Cardiac septum (tissue), 1 donor: Measurements from ENCODE around the gene BTBD17. TPM values are rescaled to one million over a fixed set of nuclear protein-coding genes. Genes with fewer than 3 reads are reported as not detected.

Source experiments
- DNase-seq: peaks from one replicate; pipeline ENCODE4 v3.0.0-alpha.2; 2020; ENCODE audit warnings: low spot score
- intact Hi-C: fragments of 100-400 bp; cut with DNase I; formaldehyde crosslinking; loops from one replicate; pipeline ENCODE4 v1.14.0; 2022
- total RNA-seq: library from RNA; stranded (reverse); fragmentation: NEBNext Ultra II Directional; extraction: Animal tissue kit (Norgen Biotek cat#: 25700); gene quantifications from one replicate; pipeline ENCODE4 v1.2.1, GENCODE V29; 2021
- donor health status: DM: no; HTN: no; CAD: no.

The BTBD17 gene
- total RNA-seq, 1 donor from 2014 or later = not detected

DNA sequence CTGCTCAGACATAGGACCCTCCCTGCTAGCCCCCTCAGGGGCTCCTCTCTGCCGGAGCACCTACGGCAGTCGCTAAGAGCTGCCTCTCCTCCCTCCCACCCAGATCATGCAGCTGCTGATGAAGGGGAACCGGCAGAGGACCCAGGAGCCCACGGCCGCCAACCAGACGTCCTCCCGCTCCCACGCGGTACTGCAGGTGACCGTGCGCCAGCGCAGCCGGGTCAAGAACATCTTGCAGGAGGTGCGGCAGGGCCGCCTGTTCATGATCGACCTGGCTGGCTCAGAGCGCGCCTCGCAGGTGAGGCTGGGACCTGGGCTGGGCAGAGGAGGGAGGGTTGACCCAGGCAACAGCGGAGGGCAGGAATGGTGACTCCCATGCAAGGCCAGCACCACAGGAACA is 17.0 kb downstream of the BTBD17 start:
- intact Hi-C loops = no loop called here
- no peak for DNase-seq

DNA sequence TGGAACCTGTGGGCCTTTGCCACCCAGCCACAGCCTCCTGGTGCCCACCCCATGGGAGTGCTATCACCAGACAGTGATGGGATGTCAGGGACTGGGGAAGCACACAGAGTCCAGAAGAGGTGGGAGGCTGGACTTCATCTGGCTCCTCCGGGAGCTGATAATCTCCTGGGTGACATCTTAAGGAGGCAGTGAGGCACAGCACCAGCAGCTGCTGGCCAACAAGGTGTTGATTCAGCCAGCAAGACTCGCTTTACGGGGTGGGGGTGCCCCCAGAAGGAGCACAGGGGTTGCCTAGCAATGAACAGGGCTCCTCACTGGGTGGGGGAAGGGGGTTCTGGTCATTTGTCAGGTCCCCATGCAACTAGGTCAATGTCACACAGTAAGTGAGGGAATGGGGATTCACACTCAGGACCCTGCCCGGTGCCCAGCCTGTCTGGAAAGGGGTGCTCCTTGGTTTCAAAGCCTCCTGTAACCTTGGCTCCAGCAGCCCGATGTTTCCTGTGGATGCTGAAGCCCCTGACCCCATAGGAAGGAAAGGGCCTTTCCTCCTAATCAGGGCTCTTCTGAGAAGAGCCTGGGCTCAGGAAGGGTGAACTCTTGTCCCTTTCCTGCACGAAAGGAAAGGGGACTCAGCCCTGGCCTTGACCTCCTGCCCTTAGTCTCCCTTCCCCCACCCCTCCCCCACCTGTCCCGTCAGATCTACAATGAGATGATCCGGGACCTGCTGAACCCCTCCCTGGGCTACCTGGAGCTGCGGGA is 18.0 kb downstream of the BTBD17 start:
- intact Hi-C loops = no loop called here
- no peak for DNase-seq

DNA sequence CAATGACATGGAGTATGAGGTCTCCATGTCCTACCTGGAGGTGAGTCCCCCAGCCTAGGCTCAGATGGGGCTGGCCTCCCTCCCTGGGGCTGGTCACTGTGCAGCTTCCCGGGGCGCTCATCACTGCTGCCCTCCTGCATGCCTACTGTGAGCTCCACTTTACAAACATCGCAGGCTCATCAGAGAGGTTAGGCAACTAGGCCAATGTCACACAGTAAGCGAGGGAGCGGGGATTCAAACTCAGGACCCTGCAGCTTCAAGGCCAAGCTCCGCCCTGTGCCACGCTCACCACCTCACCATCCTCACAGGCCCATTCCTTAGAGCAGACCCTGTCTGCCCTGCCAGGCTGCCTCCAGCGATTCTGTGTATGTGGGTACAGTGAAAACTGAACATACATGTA is 18.5 kb downstream of the BTBD17 start:
- intact Hi-C loops = no loop called here
- no peak for DNase-seq

DNA sequence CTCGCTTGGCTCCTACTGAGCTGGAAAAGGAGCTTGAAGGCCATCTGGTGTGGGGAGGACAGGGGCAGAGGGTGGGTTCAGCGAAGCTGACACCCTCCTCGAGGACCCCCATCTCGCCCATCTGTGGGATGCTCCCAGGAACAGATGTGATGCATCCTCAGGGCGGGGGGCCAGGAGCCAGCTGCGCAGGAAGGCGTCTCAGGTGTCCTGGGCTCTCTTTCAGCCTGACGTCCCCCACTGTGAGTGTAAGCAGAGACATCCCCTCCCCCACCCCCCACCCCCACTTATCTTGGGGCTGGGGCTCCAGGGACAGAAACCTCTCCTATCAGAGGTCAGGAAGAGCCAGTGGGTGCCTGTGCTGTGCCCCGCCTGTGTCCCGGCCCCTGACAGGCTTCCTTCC is 19.4 kb downstream of the BTBD17 start:
- no peak for DNase-seq
- intact Hi-C loops = no loop called here

DNA sequence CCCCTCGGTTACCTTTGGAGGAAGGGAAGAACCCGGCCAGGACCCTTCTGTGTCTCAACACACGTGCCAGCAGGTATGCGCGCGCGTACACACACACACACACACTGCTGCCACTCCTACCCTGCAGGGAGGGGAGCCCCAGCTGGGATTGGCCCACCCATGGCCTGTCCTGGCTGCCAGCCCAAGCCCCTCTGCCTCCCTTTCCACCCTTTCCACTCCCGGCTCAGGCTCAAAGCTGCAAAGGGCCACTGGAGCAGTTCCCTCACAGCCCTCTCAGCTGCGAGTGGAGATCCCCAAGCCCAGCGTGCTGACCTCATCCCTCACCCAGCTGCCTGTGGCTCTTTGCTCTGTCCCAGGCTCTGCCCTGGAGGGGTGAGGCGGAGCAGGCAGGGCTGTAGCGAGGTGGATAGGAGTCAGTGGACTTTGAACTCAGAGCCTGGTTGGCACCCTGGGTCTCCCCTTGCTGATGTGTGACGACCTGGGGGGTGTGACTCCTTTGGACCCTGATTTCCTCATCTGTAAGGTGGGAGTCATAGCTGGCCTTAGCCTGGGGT is 21.1 kb downstream of the BTBD17 start:
- no peak for DNase-seq
- intact Hi-C loops = no loop called here

DNA sequence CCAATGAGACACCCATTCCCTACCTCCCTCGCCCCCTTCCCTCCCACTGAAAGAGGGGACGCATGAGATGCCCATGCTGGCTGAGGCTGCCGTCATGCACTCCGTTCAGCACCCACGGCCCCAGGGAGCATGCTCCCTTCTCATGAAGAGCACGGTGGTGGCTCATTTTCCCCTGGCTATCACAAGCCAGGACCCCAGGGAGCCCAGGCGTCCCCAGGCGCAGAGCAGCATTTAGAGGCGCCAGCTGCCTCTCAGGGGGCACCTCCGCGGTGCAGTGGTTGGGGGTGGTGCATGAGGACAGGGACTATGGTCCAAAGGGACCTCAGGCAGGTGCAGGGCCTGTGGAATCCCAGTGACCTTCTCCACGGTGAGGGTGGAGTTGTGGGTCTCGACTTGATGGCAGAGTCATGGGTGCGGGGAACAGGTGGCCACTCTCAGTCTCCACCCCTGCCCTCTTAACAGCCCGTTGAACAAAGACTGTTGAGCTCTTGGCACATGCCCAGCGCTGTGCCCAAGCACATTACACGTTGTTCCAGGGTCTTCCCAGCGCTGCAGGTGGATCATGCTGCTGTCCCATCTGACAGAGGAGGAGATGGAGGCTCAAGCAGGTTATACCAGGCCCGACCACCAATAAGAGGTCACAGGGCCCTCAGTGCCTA is 22.0 kb downstream of the BTBD17 start:
- no peak for DNase-seq
- intact Hi-C loops = no loop called here

DNA sequence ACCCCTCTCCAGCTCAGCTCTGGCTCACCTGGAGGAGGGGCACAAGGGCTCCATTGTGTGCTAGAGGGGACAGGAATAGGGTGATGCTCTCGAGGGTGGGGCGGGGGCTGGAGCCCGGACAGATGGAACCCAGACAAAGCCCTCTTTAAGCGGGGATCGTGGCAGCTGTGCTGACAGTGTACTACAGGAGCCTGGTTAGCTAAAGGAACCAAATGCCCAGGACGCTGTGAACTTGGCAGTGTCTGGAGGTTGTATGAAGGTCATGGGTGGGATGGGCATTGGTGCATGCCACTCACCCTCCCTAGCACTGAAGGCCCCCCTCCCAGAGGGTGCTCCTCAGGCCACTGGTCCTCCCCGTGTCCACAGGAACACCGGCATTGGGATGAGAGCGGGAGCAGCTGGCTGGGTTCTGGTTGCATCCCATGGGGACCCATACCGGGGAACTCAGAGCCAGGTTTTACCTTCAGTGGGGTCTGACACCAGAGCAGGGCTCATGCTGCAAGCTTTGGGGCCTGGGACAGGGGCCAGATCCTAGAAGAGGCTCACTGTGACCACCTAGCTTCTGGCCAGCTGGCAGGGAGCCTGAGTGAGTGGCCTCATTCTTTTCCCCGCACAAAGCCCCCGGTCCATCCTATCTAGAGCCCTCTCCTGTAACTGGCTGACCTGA is 23.7 kb downstream of the BTBD17 start:
- DNase-seq = no peak
- intact Hi-C loops = no loop called here

DNA sequence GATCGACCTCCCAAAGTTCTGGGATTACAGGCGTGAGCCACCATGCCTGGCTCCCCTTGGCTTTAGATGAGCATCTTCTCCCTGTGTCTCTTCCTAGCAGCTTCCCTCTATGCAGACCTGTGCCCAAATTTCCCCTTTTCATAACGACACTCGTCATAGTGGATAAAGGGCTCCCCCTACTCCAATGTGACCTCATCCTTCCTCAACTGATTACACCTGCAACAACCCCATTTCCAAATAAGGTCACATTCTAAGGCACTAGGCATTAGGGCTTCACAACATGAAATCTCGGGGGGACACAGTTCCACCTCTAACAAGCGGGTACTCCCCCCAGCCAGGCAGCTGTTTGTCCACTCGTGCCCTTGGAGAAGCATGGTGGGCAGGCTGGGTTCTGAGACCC is 25.4 kb downstream of the BTBD17 start:
- intact Hi-C loops = no loop called here
- no peak for DNase-seq

DNA sequence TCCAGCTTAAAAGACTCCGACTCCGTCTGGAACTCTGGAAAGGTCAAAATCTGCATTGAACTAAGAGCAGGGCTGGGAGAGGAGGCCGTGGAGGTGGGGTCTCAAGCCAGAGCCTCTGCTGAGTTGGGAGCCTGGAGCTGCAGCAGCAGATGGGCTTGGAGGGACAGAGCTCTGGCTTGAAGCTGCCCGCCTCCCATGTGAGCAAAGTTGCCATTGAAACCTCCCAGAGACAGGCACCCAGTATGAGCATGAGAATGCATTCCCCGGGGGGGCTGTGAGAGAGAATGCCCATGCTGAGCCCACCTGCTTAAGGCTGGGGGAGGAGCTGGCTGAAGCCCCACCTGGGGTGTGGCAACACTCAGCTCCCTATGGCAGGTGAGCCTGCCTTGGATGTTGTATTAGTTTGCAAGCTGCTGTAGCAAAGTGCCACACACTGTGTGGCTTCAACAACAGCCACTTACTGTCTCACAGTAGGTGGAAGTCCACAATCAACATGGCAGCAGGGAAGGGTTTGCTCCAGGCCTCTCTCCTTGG is 26.1 kb downstream of the BTBD17 start:
- intact Hi-C loops = no loop called here
- no peak for DNase-seq

DNA sequence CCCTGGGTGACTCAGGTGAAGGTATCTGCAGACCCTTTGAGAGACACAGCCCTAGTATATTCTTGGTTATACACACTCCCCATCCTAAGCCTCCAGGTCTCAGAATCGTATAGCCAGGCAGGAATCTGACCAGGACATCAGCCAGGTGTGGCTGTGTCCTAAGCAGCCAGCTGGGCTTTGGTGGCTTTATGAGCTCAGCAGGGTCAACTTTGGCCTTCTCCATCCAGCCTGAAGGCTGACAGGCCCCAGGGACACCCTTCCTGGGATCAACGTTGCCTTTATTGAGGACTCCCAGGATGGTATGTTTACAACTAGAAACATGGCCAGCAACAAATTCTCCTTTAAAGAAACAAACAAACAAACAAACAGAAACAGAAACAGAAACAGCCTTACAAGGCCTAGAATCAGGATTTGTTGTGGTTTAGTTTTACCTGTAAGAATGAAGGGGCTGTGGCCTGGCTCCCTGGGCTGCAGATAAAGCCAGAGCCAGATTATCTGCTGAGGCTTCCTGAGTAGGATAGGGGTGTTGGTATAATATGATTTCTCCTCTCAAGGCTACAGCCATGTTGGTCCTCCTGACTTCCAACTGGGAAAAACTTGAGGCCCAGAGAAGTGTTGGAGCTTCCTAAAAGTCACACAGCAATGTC is 27.2 kb downstream of the BTBD17 start:
- intact Hi-C loops = no loop called here
- DNase-seq = no peak

DNA sequence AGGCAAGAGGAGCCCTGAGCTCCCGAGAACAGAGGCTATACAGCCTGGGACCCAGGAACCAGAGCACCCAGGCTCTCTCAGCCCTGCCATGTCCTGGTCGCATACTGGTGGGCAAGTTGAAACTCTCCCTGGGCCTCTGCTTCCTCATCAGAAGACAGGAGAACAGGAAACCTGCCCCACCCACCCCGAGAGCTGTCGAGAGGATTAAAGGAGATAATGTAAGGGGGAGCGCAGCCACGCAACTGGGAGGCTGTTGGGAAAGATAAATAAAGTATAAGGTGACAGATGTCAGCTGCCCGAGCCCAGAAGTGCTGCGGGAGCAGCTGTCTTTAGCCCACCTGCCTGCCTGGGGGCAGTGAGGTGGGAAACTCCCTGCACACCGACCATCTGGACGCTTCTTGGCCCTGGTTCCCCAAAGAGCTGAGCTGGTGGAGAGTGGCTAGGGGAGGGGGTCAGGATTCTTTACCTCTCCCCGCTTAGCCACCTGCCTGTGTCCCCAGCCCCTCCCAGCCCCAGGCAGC is 28.8 kb downstream of the BTBD17 start:
- intact Hi-C loops = no loop called here
- DNase-seq = no peak

DNA sequence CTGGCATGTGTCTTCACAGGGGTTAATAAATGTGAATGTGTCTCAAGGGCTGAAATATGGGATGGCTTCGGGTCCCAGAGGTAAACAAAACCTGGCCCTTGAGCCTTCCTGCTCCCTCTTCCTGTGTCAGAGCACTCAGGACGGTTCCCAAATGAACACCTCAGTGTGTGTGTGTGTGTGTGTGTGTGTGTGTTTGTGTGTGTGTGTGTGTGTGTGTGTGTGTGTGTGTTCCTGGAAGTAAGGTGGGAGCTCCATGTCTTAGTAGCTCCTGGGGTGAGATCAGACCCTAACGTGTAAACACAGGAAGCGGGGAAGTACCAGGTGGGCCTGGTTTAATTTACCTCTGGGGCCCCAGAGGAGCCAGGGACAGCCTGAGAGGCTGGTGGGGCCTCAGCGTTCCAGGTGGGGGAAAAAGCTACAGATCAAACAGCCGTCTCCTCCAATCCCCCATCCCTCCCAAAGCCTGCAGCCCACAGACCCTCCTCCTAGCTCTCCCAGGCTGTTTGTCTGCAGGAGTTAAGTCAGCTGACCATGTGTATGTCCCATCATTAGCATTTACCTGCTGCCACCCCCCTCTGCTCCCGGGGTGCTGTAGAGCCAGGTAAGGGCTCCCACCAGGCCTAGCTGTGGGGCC is 29.5 kb downstream of the BTBD17 start:
- DNase-seq = no peak
- intact Hi-C loops = no loop called here

DNA sequence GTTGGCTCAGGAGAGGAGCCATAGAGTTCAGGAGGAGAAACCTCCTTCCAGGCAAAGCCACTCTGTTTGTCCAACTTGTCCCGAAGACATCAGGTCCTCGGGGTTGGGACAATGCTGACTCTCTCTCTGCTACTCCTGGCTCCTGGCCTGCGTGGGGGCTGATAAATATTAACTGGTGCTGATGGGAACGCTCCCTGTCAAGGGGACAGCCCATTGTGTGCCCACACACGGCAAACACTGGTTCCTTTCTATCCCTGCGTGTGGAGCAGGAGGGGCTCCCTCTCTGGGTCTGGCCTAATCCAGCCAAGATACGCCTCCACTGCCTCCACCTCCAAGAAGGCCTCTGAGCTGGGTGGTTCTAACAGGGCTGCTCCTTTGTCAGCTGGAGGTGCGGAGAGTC is 31.2 kb downstream of the BTBD17 start:
- DNase-seq = no peak
- intact Hi-C loops = no loop called here

DNA sequence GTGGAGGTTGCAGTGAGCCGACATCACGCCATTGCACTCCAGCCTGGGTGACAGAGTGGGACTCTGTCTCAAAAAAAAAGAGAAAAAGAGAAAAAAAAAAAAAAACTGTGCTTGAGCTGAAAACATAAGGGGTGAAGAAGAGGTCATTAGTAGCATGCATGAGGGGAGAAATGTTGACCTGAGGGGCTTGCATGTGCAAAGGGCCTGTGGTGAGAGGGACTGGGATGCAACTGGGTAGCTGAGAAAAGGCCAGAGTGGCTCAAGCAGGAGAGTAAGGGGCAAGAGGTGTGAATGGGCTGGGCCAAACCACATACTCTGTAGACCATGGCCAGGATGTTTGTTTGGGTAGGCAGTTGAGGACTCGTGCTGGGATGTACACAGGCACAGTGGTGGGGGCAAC is 32.3 kb downstream of the BTBD17 start:
- DNase-seq = no peak
- intact Hi-C loops = no loop called here

DNA sequence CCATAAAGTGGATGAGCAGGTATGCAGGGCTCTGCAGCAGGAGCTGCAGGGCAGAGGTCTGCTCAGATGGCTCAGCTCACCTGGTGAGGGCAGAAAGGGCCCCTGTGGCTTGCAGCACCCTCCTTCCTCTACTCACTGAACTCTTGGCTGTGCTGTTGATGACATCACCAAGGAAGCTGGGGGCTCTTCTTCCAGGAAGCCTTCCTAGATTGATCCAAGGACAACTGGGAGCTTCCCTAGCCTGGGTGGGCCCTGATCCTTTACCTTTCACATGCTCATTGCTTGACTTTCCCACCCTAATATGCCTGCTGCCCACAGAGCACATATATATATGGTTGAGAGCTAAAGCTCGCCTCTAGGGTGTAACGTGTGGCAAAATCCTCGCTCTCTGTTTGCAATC is 33.2 kb downstream of the BTBD17 start:
- intact Hi-C loops = no loop called here
- DNase-seq = no peak

DNA sequence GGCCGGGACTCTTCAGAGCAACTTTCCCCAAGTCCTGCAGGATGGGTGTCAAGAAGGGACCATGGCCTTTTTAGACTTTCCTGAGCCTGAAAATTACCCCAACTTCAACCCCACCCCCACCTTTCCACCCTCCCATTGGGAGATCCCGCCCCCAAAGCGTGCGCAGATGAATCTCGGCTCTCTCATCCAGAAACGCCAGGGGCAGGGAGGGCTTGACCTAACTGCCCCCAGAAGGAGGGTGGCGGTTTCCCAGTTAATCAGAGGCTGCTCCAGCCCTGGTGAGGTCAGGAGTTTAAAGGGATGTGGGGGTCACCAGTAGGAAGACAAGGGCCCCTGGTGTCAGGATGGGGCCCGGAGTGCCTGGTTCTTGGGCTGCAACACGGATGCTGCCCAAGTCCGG is 35.2 kb downstream of the BTBD17 start:
- DNase-seq = no peak
- intact Hi-C loops = no loop called here

DNA sequence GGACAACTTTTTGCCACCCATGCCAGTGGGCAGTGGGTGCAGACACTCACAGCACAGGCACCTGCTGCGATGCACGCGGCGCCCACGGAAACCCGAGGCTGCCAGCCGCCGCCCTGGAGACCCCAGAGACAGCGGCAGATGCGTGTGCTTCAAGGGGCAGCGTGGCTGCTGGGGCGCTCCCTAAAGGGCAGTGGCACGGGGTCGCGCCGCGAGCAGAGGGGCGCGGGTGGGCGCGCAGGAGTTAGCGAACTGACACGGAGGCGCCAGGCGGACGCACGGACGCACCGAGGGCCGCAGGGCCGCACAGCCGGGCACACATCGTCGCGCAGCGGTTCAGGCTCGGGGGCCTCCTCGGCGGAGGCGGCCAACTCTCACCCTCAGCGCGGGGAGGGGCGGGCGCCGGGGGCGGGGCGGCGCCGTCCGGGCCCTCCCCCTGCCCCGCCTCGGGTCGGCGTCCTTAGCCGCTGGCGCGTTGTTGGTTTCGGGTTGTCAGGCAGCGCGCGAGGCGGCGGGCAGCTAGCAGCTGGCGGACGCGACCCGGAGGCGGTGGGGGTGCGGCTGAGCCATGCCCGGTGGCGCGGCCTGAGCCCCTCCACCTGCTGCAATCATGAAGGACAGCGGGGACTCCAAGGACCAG is 35.8 kb downstream of the BTBD17 start, which contains the start of gene KIF19:
KIF19 (plus strand) TSS at position 484 of the 637 bp plus-strand sequence; CDS start at position 608, 124 bp downstream.
- intact Hi-C loops = no loop called here
- DNase-seq = no peak

DNA sequence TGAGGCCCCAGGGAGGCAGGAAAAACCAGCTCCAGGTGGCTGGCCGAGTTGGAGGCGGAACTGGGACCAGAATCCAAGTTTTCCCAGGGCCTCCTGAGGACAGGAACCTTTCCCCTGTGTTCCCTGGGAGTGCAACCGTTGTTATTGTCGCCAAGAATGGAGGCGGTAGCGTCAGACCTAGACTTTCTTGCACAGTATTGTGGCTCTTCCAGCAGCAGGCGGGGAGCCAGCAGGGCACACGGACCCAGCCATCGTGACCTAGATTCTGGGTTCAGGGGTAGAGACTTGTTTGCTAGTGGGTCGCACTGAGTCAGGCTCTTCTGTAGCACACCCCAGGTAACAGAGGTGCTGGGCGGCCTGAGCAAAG is 36.3 kb downstream of the BTBD17 start:
- intact Hi-C loops = no loop called here
- DNase-seq = no peak

DNA sequence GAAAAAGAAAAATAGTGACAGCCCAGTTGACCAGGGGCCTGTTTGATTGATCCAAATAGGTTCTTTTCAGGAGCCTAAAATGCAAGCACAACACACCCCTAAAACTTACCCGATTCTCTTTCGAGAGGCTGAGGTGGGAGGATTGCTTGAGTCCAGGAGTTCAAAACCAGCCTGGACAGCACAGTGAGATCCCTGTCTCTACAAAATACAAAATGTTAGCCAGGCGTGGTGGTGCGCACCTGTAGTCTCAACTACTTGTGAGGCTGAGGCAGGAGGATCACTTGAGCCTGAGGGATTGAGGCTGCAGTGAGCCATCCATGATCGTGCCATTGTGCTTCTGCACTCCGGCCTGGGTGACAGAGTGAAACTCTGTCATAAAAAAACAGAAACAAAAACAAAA is 37.1 kb downstream of the BTBD17 start:
- intact Hi-C loops = no loop called here
- no peak for DNase-seq
